Endothelial cell of umbilical vein (primary cell): ENCODE results near the gene IL13RA1. TPM values are rescaled to one million over a fixed set of nuclear protein-coding genes. Genes with fewer than 3 reads are reported as not detected.

Source experiments
- BruUV-seq: library from RNA; stranded (reverse); fragments of 400-500 nt; replicated peaks from 2 replicates; lab custom pipeline; 2021; lab: Mats Ljungman, UMichigan
- CTCF ChIA-PET: fragments of 300-600, 350-600 bp; sonication (Branson Sonifier 250); formaldehyde crosslinking; loops from one replicate; lab custom pipeline; 2021; ENCODE audit warnings: antibody characterized with exemption, inconsistent platforms; lab: Charles Lee
- POLR2A ChIA-PET: fragments of 300-600, 350-600 bp; sonication (Branson Sonifier 250); formaldehyde crosslinking; loops from one replicate; lab custom pipeline; 2021; ENCODE audit warnings: antibody characterized with exemption, inconsistent platforms; lab: Charles Lee
- DNase-seq: peaks from one replicate; pipeline ENCODE4 v3.0.0-alpha.2; 2011; ENCODE audit warnings: low read depth, low spot score
- FAIRE-seq: peaks from 2 replicates; lab custom pipeline; 2011; peaks lifted over from hg19 to GRCh38; lab: Jason Lieb, UNC
- H2AFZ ChIP-seq: 2 replicates; pipeline ENCODE4 v1.6.0; 2012; ENCODE audit warnings: low read depth, low read length, control low read depth, inconsistent platforms
- H3K27ac ChIP-seq: 2 replicates; pipeline ENCODE4 v1.5.1; 2011; ENCODE audit warnings: low read depth, mild to moderate bottlenecking, control low read depth, low read length, moderate library complexity; ENCODE audit not compliant: insufficient read depth
- H3K27me3 ChIP-seq, 2 experiments: 2 replicates each; pipeline versions ENCODE4 v1.6.0 to v1.6.1; 2011; ENCODE audit warnings: low read length in 2 of 2, mixed read lengths in 1 of 2; ENCODE audit not compliant: control insufficient read depth in 2 of 2, insufficient read depth in 2 of 2
- H3K36me3 ChIP-seq, 2 experiments: 2 replicates in 1 of 2; 3 replicates in 1 of 2; pipeline ENCODE4 v1.5.1; 2011; ENCODE audit warnings: low read length in 2 of 2, mild to moderate bottlenecking in 1 of 2, moderate library complexity in 1 of 2; ENCODE audit not compliant: control insufficient read depth in 2 of 2, insufficient read depth in 2 of 2; ENCODE audit errors: extremely low read depth in 1 of 2
- H3K4me1 ChIP-seq: 3 replicates; pipeline ENCODE4 v1.5.1; 2011; ENCODE audit warnings: mild to moderate bottlenecking, low read length; ENCODE audit not compliant: control insufficient read depth, insufficient read depth; ENCODE audit errors: extremely low read depth
- H3K4me2 ChIP-seq: 2 replicates; pipeline ENCODE4 v1.6.1; 2011; ENCODE audit warnings: low read length, control low read depth, mixed read lengths; ENCODE audit not compliant: insufficient read depth
- H3K4me3 ChIP-seq, 3 experiments: fragments of 200-600 bp in 1 of 3; sonication (generic), shearing (Covaris generic) in 1 of 3; replicated peaks in 1 of 3; 2 replicates each; pipeline ENCODE4 v1.5.1; 2011 to 2016; ENCODE audit warnings: control low read depth in 3 of 3, low read length in 3 of 3, mild to moderate bottlenecking in 2 of 3, inconsistent platforms in 1 of 3, low read depth in 1 of 3, moderate library complexity in 1 of 3; ENCODE audit not compliant: insufficient read depth in 1 of 3
- H3K79me2 ChIP-seq: 2 replicates; pipeline ENCODE4 v1.6.0; 2012; ENCODE audit warnings: low read length, inconsistent platforms; ENCODE audit not compliant: control insufficient read depth, insufficient read depth
- H3K9ac ChIP-seq: replicated peaks from 2 replicates; pipeline ENCODE3; 2011; ENCODE audit warnings: low read length, control low read depth; ENCODE audit not compliant: insufficient read depth; ENCODE audit errors: extremely low read depth
- H3K9me1 ChIP-seq: replicated peaks from 3 replicates; pipeline ENCODE4 v1.6.0; 2011; ENCODE audit warnings: mild to moderate bottlenecking, low read length; ENCODE audit not compliant: control insufficient read depth, insufficient read depth; ENCODE audit errors: extremely low read depth
- H3K9me3 ChIP-seq: replicated peaks from 2 replicates; pipeline ENCODE4 v1.5.1; 2012; ENCODE audit warnings: low read length, inconsistent platforms; ENCODE audit not compliant: control insufficient read depth, insufficient read depth
- H4K20me1 ChIP-seq: replicated peaks from 2 replicates; pipeline ENCODE3; 2011; ENCODE audit warnings: mild to moderate bottlenecking, low read length; ENCODE audit not compliant: control insufficient read depth, insufficient read depth; ENCODE audit errors: extremely low read depth
- CTCF ChIP-seq, 2 donors: IDR thresholded peaks; 1 replicate in 1 of 2; 2 replicates in 1 of 2; pipeline ENCODE4 v1.5.1; 2011; ENCODE audit warnings: low read length in 2 of 2, mild to moderate bottlenecking in 2 of 2, moderate library complexity in 2 of 2, control low read depth in 1 of 2, inconsistent platforms in 1 of 2, low read depth in 1 of 2; ENCODE audit not compliant: insufficient read depth in 1 of 2; ENCODE audit errors: extremely low read depth in 1 of 2
- EZH2 ChIP-seq: IDR thresholded peaks from 2 replicates; pipeline ENCODE4 v1.6.1; 2012; ENCODE audit warnings: borderline replicate concordance, low read depth, mild to moderate bottlenecking, moderate library complexity, low read length, inconsistent platforms; ENCODE audit not compliant: severe bottlenecking
- FOS ChIP-seq: IDR thresholded peaks from 2 replicates; pipeline ENCODE4 v1.6.1; 2011; ENCODE audit warnings: mild to moderate bottlenecking, low read length, moderate library complexity, borderline replicate concordance; ENCODE audit not compliant: insufficient read depth
- GATA2 ChIP-seq: IDR thresholded peaks from 2 replicates; pipeline ENCODE4 v1.7.0; 2011; ENCODE audit warnings: low read depth, mild to moderate bottlenecking, moderate library complexity, mixed read lengths, low read length; ENCODE audit not compliant: insufficient read length, insufficient read depth
- JUN ChIP-seq: IDR thresholded peaks from 2 replicates; pipeline ENCODE4 v1.6.1; 2011; ENCODE audit warnings: borderline replicate concordance, low read depth; ENCODE audit not compliant: insufficient read length, insufficient read depth
- MYC ChIP-seq: IDR thresholded peaks from one replicate; pipeline ENCODE4 v1.6.1; 2011; ENCODE audit warnings: mild to moderate bottlenecking, low read depth, low read length
- POLR2A ChIP-seq: IDR thresholded peaks from 2 replicates; pipeline ENCODE4 v1.6.1; 2012; ENCODE audit warnings: low read depth, mild to moderate bottlenecking, control low read depth, low read length
- POLR2AphosphoS5 ChIP-seq: IDR thresholded peaks from 2 replicates; pipeline ENCODE4 v1.6.1; 2012; ENCODE audit warnings: low read depth, mild to moderate bottlenecking, control low read depth, low read length, moderate library complexity; ENCODE audit not compliant: insufficient read depth
- dilution Hi-C: fragments of 300-500 bp; cut with MboI; formaldehyde crosslinking; loops from one replicate; pipeline ENCODE4 v1.15.0; 2019; ENCODE audit warnings: low sequenced_read_pairs; ENCODE audit not compliant: extremely low pct_ligation_motif_present
- intact Hi-C: fragments of 100-400 bp; cut with micrococcal nuclease; formaldehyde crosslinking; loops from one replicate; pipeline ENCODE4 v1.10.0; 2022
- polyA plus RNA-seq, 4 experiments: library from polyadenylated mRNA; depleted of rRNA in 3 of 4; stranded (reverse) in 3 of 4; unstranded in 1 of 4; fragments of >200 nt; gene quantifications; 2 replicates each; pipeline versions ENCODE4 v1.2.1 to v1.2.3, GENCODE V29; 2011 to 2012; ENCODE audit warnings: missing spikeins in 1 of 4
- total RNA-seq: library from RNA; stranded (reverse); gene quantifications from 2 replicates; pipeline ENCODE4 v1.2.3, GENCODE V29; 2021
- TF ChIP-seq, protein P1 (sequence below): IDR thresholded peaks from 2 replicates; pipeline ENCODE4 v1.6.1; 2011; ENCODE audit not compliant: insufficient read depth, insufficient read length

Gene IL13RA1
- total and polyA plus RNA-seq, 2 donors (not counting 3 experiments of a cell fraction or from before 2014, with no cell fraction given) = 40.7 to 61.9 TPM

GRCh38 chrX:118763489-118763888 is 36.1 kb downstream of the IL13RA1 start:
- H3K79me2 ChIP-seq = no peaks in the 10 kb centered on the region
- TF ChIP-seq FOS (no peak), EZH2 (no peak), JUN (no peak), GATA2 (no peak), POLR2A (no peak), MYC (no peak), POLR2AphosphoS5 (no peak)
- TF ChIP-seq, protein P1, sequence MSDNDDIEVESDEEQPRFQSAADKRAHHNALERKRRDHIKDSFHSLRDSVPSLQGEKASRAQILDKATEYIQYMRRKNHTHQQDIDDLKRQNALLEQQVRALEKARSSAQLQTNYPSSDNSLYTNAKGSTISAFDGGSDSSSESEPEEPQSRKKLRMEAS = no peak
- H3K27me3 ChIP-seq = no peaks in the 10 kb centered on the region
- no peak overlapping the region for H3K9ac ChIP-seq
- no peak overlapping the region for H3K27ac ChIP-seq
- H3K9me1 ChIP-seq = no peaks in the 10 kb centered on the region
- no peak for FAIRE-seq
- intact Hi-C loops = no loop called here
- H3K9me3 ChIP-seq = no peaks in the 10 kb centered on the region
- H3K4me1 ChIP-seq = no peaks in the 10 kb centered on the region
- POLR2A ChIA-PET = no interaction called here
- no peaks in the 10 kb centered on the region for H4K20me1 ChIP-seq
- H3K36me3 ChIP-seq = peaks cover 0 to 4% of the 10 kb centered on the region in 2 experiments
- H3K4me3 ChIP-seq = no peak overlapping the region
- H3K4me2 ChIP-seq = no peak overlapping the region
- dilution Hi-C loops = no loop called here
- CTCF ChIA-PET = interaction anchor here (4.0 kb wide), 1 partner anchor 44 kb away, joined by 30 read pairs; no protein-coding TSS in a partner anchor
- H2AFZ ChIP-seq = no peak overlapping the region
- no TSS peak for BruUV-seq
- DNase-seq = no peak

DNA sequence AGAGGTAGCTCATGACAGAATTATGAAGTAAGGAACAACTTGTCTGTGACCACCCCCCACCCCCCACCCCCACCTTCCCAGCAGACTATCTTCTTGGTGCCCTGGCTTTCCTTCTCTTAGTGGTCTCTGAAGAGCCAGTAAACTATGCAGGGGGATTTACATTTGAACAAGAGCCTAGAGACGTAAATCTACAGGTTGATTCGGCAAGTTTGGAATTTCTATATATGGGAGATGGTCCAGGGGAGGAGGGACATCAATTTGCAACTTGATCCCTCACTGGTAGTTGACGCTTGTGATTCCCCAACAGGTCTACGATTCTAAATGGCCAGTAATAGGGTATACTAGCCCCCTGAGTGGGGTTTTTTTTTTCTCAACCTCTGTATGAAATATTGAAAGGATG is 36.7 kb downstream of the IL13RA1 start:
- no peaks in the 10 kb centered on the region for H3K9me3 ChIP-seq
- H3K79me2 ChIP-seq = no peaks in the 10 kb centered on the region
- no peak overlapping the region for H2AFZ ChIP-seq
- DNase-seq (no peak), FAIRE-seq (no peak)
- H3K4me3 ChIP-seq = no peak overlapping the region
- ChIA-PET POLR2A (no interaction called here), CTCF (interaction anchor here (1.5 to 4.0 kb wide), 2 partner anchors 44 to 120 kb away, joined by 3 to 30 read pairs; no protein-coding TSS in a partner anchor)
- intact Hi-C loops = no loop called here
- no peak overlapping the region for H3K4me2 ChIP-seq
- no peaks in the 10 kb centered on the region for H3K27me3 ChIP-seq
- no peaks in the 10 kb centered on the region for H4K20me1 ChIP-seq
- no peaks in the 10 kb centered on the region for H3K9me1 ChIP-seq
- H3K27ac ChIP-seq = no peak overlapping the region
- dilution Hi-C loops = no loop called here
- H3K9ac ChIP-seq = no peak overlapping the region
- H3K36me3 ChIP-seq = peaks cover 0 to 4% of the 10 kb centered on the region in 2 experiments
- no peaks in the 10 kb centered on the region for H3K4me1 ChIP-seq
- TF ChIP-seq FOS (no peak), CTCF (IDR thresholded peaks at IDR 0.05; ENCODE audit: extremely low read depth in 1 of 2, insufficient read depth in 1 of 2, low read depth in 1 of 2, low read length in 2 of 2) (no peak), JUN (no peak), EZH2 (no peak), GATA2 (no peak), POLR2A (no peak), MYC (no peak), POLR2AphosphoS5 (no peak)
- TF ChIP-seq, protein P1 = no peak
- no TSS peak for BruUV-seq
